ENCODE measurements around the gene METTL5. TPM values are rescaled to one million over a fixed set of nuclear protein-coding genes. Genes with fewer than 3 reads are reported as not detected.

METTL5 gene
- polyA plus RNA-seq, 1 donor from 2014 or later: 73.8 TPM

DNA sequence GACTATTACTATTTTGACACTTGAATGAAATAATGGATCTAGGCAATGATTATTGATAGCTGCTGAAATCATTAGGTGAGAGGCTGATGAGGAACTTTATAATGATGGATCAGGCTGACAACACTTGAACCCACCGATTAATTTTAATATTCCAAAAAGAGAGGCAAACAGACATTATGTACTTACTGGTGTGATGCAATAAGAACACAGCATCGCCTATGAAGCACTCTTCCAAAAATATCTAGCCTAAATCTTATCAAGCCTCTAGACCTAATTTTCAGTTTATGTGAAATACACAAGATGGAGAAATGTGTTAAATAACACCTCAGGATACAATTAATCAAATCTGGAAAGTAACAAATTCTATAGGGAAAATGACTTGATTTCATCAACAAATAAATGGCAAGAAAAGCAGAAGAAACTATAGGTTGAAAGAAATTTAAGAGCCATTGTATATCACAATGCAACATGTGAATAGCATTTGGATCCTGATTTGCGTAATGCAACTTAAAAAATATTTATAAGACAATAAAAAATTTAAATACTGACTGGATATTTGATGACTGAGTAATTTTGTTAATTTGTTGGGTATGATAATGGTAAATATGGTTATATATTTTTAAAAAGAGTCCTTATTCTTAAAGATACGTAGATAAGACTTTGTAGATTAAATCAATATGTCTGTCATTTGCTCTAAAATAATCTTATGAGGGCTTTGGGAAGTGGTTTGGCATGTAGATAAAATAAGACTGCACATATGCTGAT is 43.3 kb downstream of the METTL5 start:
- Histone ChIP-seq H3K79me2 (replicated peaks; ENCODE audit: insufficient read depth, low read length) (no peaks in the 10 kb centered on the region), H3K9ac (ENCODE audit: low read length) (no peak overlapping the region), H3F3A (ENCODE audit: insufficient read depth, low read length, poor library complexity, severe bottlenecking) (no peaks in the 10 kb centered on the region), H3K9me3 (ENCODE audit: low read length) (no peaks in the 10 kb centered on the region), H3K27me3 (ENCODE audit: insufficient read depth, low read depth, low read length) (no peaks in the 10 kb centered on the region), H4K20me1 (ENCODE audit: insufficient read depth) (no peaks in the 10 kb centered on the region), H3K9me2 (ENCODE audit: insufficient read depth, low read length) (no peaks in the 10 kb centered on the region), H3K27ac (ENCODE audit: low read length) (no peak overlapping the region), H3K4me3 (ENCODE audit: low read length) (no peak overlapping the region), H2AFZ (ENCODE audit: low read depth, low read length) (no peak overlapping the region), H3K4me2 (ENCODE audit: low read length) (no peak overlapping the region), H3K36me3 (ENCODE audit: insufficient read depth, low read length) (no peaks in the 10 kb centered on the region)
- TF ChIP-seq EZH2 (IDR thresholded peaks at IDR 0.05; ENCODE audit: borderline replicate concordance, insufficient read depth, low read length, poor library complexity, severe bottlenecking) (no peak), POLR2AphosphoS5 (IDR thresholded peaks at IDR 0.05) (no peak)

DNA sequence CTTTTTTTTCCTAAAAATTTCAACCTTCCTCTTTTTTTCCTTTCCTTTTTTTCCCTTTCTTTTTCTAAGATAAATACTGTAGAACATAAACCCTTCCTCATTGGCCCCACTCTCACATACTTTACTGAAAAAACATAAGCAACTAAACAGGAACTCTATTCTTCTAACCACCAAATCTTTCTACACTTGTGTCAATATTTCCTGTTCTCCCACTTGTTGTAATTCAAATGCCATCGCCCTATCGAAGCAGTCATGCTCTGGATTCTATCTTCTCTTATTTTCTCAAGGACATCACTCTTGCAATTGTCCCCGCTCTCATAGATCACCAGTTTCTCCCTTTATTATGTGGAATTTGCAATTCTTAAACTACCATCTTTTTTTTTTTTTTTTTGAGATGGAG is 46.3 kb downstream of the METTL5 start:
- no peaks in the 10 kb centered on the region for H3K27me3 ChIP-seq (ENCODE audit: insufficient read depth, low read depth, low read length)
- H3F3A ChIP-seq (ENCODE audit: insufficient read depth, low read length, poor library complexity, severe bottlenecking): no peaks in the 10 kb centered on the region
- no peaks in the 10 kb centered on the region for H3K36me3 ChIP-seq (ENCODE audit: insufficient read depth, low read length)
- TF ChIP-seq RAD21 (conservative IDR thresholded peaks at IDR 0.05) (no peak), SMC3 (conservative IDR thresholded peaks at IDR 0.05; ENCODE audit: poor library complexity) (no peak), MXI1 (conservative IDR thresholded peaks at IDR 0.05; ENCODE audit: poor library complexity, severe bottlenecking) (no peak), POLR2AphosphoS5 (IDR thresholded peaks at IDR 0.05) (no peak), TAF1 (IDR thresholded peaks at IDR 0.05; ENCODE audit: low read depth) (no peak), EP300 (conservative IDR thresholded peaks at IDR 0.05; ENCODE audit: poor library complexity, severe bottlenecking) (no peak), EZH2 (IDR thresholded peaks at IDR 0.05; ENCODE audit: borderline replicate concordance, insufficient read depth, low read length, poor library complexity, severe bottlenecking) (no peak)
- TF ChIP-seq, protein P1, sequence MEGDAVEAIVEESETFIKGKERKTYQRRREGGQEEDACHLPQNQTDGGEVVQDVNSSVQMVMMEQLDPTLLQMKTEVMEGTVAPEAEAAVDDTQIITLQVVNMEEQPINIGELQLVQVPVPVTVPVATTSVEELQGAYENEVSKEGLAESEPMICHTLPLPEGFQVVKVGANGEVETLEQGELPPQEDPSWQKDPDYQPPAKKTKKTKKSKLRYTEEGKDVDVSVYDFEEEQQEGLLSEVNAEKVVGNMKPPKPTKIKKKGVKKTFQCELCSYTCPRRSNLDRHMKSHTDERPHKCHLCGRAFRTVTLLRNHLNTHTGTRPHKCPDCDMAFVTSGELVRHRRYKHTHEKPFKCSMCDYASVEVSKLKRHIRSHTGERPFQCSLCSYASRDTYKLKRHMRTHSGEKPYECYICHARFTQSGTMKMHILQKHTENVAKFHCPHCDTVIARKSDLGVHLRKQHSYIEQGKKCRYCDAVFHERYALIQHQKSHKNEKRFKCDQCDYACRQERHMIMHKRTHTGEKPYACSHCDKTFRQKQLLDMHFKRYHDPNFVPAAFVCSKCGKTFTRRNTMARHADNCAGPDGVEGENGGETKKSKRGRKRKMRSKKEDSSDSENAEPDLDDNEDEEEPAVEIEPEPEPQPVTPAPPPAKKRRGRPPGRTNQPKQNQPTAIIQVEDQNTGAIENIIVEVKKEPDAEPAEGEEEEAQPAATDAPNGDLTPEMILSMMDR (IDR thresholded peaks at IDR 0.05; ENCODE audit: poor library complexity, severe bottlenecking): no peak
- TF ChIP-seq, protein P2, sequence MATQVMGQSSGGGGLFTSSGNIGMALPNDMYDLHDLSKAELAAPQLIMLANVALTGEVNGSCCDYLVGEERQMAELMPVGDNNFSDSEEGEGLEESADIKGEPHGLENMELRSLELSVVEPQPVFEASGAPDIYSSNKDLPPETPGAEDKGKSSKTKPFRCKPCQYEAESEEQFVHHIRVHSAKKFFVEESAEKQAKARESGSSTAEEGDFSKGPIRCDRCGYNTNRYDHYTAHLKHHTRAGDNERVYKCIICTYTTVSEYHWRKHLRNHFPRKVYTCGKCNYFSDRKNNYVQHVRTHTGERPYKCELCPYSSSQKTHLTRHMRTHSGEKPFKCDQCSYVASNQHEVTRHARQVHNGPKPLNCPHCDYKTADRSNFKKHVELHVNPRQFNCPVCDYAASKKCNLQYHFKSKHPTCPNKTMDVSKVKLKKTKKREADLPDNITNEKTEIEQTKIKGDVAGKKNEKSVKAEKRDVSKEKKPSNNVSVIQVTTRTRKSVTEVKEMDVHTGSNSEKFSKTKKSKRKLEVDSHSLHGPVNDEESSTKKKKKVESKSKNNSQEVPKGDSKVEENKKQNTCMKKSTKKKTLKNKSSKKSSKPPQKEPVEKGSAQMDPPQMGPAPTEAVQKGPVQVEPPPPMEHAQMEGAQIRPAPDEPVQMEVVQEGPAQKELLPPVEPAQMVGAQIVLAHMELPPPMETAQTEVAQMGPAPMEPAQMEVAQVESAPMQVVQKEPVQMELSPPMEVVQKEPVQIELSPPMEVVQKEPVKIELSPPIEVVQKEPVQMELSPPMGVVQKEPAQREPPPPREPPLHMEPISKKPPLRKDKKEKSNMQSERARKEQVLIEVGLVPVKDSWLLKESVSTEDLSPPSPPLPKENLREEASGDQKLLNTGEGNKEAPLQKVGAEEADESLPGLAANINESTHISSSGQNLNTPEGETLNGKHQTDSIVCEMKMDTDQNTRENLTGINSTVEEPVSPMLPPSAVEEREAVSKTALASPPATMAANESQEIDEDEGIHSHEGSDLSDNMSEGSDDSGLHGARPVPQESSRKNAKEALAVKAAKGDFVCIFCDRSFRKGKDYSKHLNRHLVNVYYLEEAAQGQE (IDR thresholded peaks at IDR 0.05; ENCODE audit: borderline replicate concordance): no peak
- no peaks in the 10 kb centered on the region for H3K79me2 ChIP-seq (replicated peaks; ENCODE audit: insufficient read depth, low read length)
- H3K4me2 ChIP-seq (ENCODE audit: low read length): no peak overlapping the region
- no peaks in the 10 kb centered on the region for H4K20me1 ChIP-seq (ENCODE audit: insufficient read depth)
- H3K27ac ChIP-seq (ENCODE audit: low read length): no peak overlapping the region
- H3K4me3 ChIP-seq (ENCODE audit: low read length): no peak overlapping the region
- no peak overlapping the region for H3K9ac ChIP-seq (ENCODE audit: low read length)
- no peak overlapping the region for H2AFZ ChIP-seq (ENCODE audit: low read depth, low read length)
- H3K9me3 ChIP-seq (ENCODE audit: low read length): no peaks in the 10 kb centered on the region
- no peaks in the 10 kb centered on the region for H3K9me2 ChIP-seq (ENCODE audit: insufficient read depth, low read length)
